ENCODE results near the gene CLK4. TPM values are rescaled to one million over a fixed set of nuclear protein-coding genes. Genes with fewer than 3 reads are reported as not detected.

The CLK4 gene
- total and polyA plus RNA-seq, 10 donors: 30.2 to 95.9 (median 53.5) TPM

- H3K36me3 ChIP-seq: no peaks in the 10 kb centered on the region
- H3K4me1 ChIP-seq: peaks cover 0 to 16% (median 6%) of the 10 kb centered on the region in 6 donors
- 81 to 93% (median 89%) methylated on average over 7 of the region's 7 CpGs for WGBS, 5 donors
- intact Hi-C loops (cut with DNase I; ENCODE audit: low total_unique reads): no loop called here
- TF ChIP-seq POLR2A (IDR thresholded peaks at IDR 0.05): no peak
- TF ChIP-seq CTCF (IDR thresholded peaks at IDR 0.05 in 8 of 11, conservative IDR thresholded peaks at IDR 0.05 in 3 of 11): no peak
- no peak for TF ChIP-seq POLR2AphosphoS5 (IDR thresholded peaks at IDR 0.05)
- H3K9me3 ChIP-seq: peaks cover 0 to 2% (median 0%) of the 10 kb centered on the region in 8 donors
- no peak overlapping the region for H3K4me3 ChIP-seq
- H3K27me3 ChIP-seq (replicated peaks in 1 of 7): peaks cover 0 to 59% (median 20%) of the 10 kb centered on the region in 7 donors
- H3K27ac ChIP-seq: no peak overlapping the region
- DNase-seq: no peak
These were observed 48.9 kb downstream of the CLK4 start for GRCh38 chr5:178577944-178578343.

- WGBS, 5 donors: 27 to 54% (median 30%) methylated on average over 6 to 31 of the region's 31 CpGs
- intact Hi-C loops (cut with DNase I; ENCODE audit: low total_unique reads): no loop called here
- no peaks in the 10 kb centered on the region for H3K36me3 ChIP-seq
- H3K27me3 ChIP-seq (replicated peaks in 1 of 7): peaks cover 0 to 59% (median 20%) of the 10 kb centered on the region in 7 donors
- H3K4me1 ChIP-seq: peaks cover 0 to 16% (median 6%) of the 10 kb centered on the region in 6 donors
- H3K4me3 ChIP-seq: peak overlapping the region in 4 of 8 donors; percentile 13 to 54 (median 25)
- H3K9me3 ChIP-seq: peaks cover 0 to 7% (median 0%) of the 10 kb centered on the region in 8 donors
- no peak overlapping the region for H3K27ac ChIP-seq
- no peak for DNase-seq
- no peak for TF ChIP-seq POLR2AphosphoS5 (IDR thresholded peaks at IDR 0.05)
- no peak for TF ChIP-seq CTCF (IDR thresholded peaks at IDR 0.05 in 8 of 11, conservative IDR thresholded peaks at IDR 0.05 in 3 of 11)
- TF ChIP-seq POLR2A (IDR thresholded peaks at IDR 0.05): no peak
These were observed 49.4 kb downstream of the CLK4 start for GRCh38 chr5:178577376-178577839.

GRCh38 chr5:178576591-178577351, 50.1 kb downstream of the CLK4 start:
- intact Hi-C loops (cut with DNase I; ENCODE audit: low total_unique reads): no loop called here
- Histone ChIP-seq H3K27ac (no peak overlapping the region), H3K4me3 (peak overlapping the region in 5 of 8 donors; percentile 1 to 54 (median 19)), H3K36me3 (no peaks in the 10 kb centered on the region), H3K4me1 (peaks cover 0 to 16% (median 6%) of the 10 kb centered on the region in 6 donors), H3K9me3 (peaks cover 0 to 10% (median 0%) of the 10 kb centered on the region in 8 donors), H3K27me3 (replicated peaks in 1 of 7) (peaks cover 0 to 59% (median 20%) of the 10 kb centered on the region in 7 donors)
- 5 to 11% (median 8%) methylated on average over 45 to 92 of the region's 92 CpGs for WGBS, 5 donors
- TF ChIP-seq POLR2AphosphoS5 (IDR thresholded peaks at IDR 0.05) (no peak), POLR2A (IDR thresholded peaks at IDR 0.05) (no peak), CTCF (IDR thresholded peaks at IDR 0.05 in 8 of 11, conservative IDR thresholded peaks at IDR 0.05 in 3 of 11) (no peak)
- no peak for DNase-seq

- DNase-seq: no peak
- WGBS, 5 donors: 83 to 95% (median 92%) methylated on average over 7 of the region's 7 CpGs
- peaks cover 0 to 10% (median 0%) of the 10 kb centered on the region in 8 donors for H3K9me3 ChIP-seq
- H3K27me3 ChIP-seq (replicated peaks in 1 of 7): peaks cover 0 to 46% (median 20%) of the 10 kb centered on the region in 7 donors
- peaks cover 0 to 16% (median 6%) of the 10 kb centered on the region in 6 donors for H3K4me1 ChIP-seq
- no peaks in the 10 kb centered on the region for H3K36me3 ChIP-seq
- no peak overlapping the region for H3K4me3 ChIP-seq
- intact Hi-C loops (cut with DNase I; ENCODE audit: low total_unique reads): no loop called here
- TF ChIP-seq POLR2A (IDR thresholded peaks at IDR 0.05): no peak
- no peak for TF ChIP-seq CTCF (IDR thresholded peaks at IDR 0.05 in 8 of 11, conservative IDR thresholded peaks at IDR 0.05 in 3 of 11)
- no peak for TF ChIP-seq POLR2AphosphoS5 (IDR thresholded peaks at IDR 0.05)
- no peak overlapping the region for H3K27ac ChIP-seq
These were observed 53.6 kb downstream of the CLK4 start for GRCh38 chr5:178573216-178573615.
